ENCODE results near the gene LMO3.

GRCh38 chr12:16607906-16608775 is 2.2 kb upstream of the LMO3 start:
- TF ChIP-seq EZH2 (conservative IDR thresholded peaks at IDR 0.05; ENCODE audit: low read depth, low read length) (no peak), ZNF224 (CRISPR knock-in tag; IDR thresholded peaks at IDR 0.05) (no peak), LCORL (IDR thresholded peaks at IDR 0.05) (no peak), LCORL (CRISPR knock-in tag; IDR thresholded peaks at IDR 0.05) (no peak), POLR2A (IDR thresholded peaks at IDR 0.05; ENCODE audit: insufficient read depth in 1 of 2, low read depth in 2 of 2, low read length in 2 of 2) (no peak), EEA1 (CRISPR knock-in tag; IDR thresholded peaks at IDR 0.05; ENCODE audit: borderline replicate concordance) (no peak)
- TF ChIP-seq, protein P1, sequence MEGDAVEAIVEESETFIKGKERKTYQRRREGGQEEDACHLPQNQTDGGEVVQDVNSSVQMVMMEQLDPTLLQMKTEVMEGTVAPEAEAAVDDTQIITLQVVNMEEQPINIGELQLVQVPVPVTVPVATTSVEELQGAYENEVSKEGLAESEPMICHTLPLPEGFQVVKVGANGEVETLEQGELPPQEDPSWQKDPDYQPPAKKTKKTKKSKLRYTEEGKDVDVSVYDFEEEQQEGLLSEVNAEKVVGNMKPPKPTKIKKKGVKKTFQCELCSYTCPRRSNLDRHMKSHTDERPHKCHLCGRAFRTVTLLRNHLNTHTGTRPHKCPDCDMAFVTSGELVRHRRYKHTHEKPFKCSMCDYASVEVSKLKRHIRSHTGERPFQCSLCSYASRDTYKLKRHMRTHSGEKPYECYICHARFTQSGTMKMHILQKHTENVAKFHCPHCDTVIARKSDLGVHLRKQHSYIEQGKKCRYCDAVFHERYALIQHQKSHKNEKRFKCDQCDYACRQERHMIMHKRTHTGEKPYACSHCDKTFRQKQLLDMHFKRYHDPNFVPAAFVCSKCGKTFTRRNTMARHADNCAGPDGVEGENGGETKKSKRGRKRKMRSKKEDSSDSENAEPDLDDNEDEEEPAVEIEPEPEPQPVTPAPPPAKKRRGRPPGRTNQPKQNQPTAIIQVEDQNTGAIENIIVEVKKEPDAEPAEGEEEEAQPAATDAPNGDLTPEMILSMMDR (CRISPR knock-in tag; IDR thresholded peaks at IDR 0.05), result no peak

Measured in HepG2 (cell line).